Gastroesophageal sphincter (tissue), 4 donors: ENCODE measurements around the gene FRMPD2. TPM values are rescaled to one million over a fixed set of nuclear protein-coding genes. Genes with fewer than 3 reads are reported as not detected.
"Not testable (repeated sequence)": the region's sequence is repeated elsewhere in the genome, so short reads cannot be mapped to it uniquely, and the experiment has no call there.

Source experiments
- ATAC-seq: fragments of 150-250 bp; one replicate; pipeline ENCODE4 v1.9.1; 2016; ENCODE audit warnings: mild to moderate bottlenecking, moderate library complexity
- H3K27ac ChIP-seq, 4 donors: fragments of 200-600 bp; sonication (generic) in 3 of 4; 1 replicate in 3 of 4; 2 replicates in 1 of 4; pipeline ENCODE4 v1.5.1; 2016 to 2019
- H3K27me3 ChIP-seq: fragments of 200-600 bp; sonication (generic); one replicate; pipeline ENCODE4 v1.5.1; 2019
- H3K36me3 ChIP-seq, 2 donors: fragments of 200-600 bp; sonication (generic); one replicate each; pipeline ENCODE4 v1.5.1; 2019; ENCODE audit warnings: control low read depth in 1 of 2
- H3K4me1 ChIP-seq, 3 donors: fragments of 200-600 bp; sonication (generic); 1 replicate in 2 of 3; 2 replicates in 1 of 3; pipeline ENCODE4 v1.5.1; 2016 to 2019; ENCODE audit warnings: control low read depth in 2 of 3
- H3K4me3 ChIP-seq, 2 donors: fragments of 200-600 bp; sonication (generic); one replicate each; pipeline ENCODE4 v1.5.1; 2019; ENCODE audit warnings: mild to moderate bottlenecking in 1 of 2, moderate library complexity in 1 of 2
- H3K9me3 ChIP-seq, 3 donors: fragments of 200-600 bp; sonication (generic); one replicate each; pipeline ENCODE4 v1.5.1; 2017 to 2019; ENCODE audit warnings: control low read depth in 2 of 3
- CTCF ChIP-seq, 4 experiments: fragments of 200-600 bp in 2 of 4; fragments of 450-650 bp in 2 of 4; sonication (generic) in 1 of 4; IDR thresholded peaks; one replicate each; pipeline ENCODE4 v1.5.1; 2017 to 2019; ENCODE audit warnings: antibody characterized with exemption in 4 of 4, mild to moderate bottlenecking in 2 of 4, moderate library complexity in 2 of 4
- EP300 ChIP-seq: sonication (generic); formaldehyde crosslinking; IDR thresholded peaks from one replicate; pipeline ENCODE4 v1.6.1; 2017; ENCODE audit warnings: antibody characterized with exemption, mild to moderate bottlenecking
- POLR2A ChIP-seq, 2 donors: fragments of 450-650 bp; IDR thresholded peaks; one replicate each; pipeline ENCODE4 v1.6.1; 2017; ENCODE audit warnings: antibody characterized with exemption in 2 of 2, mild to moderate bottlenecking in 2 of 2, moderate library complexity in 1 of 2
- POLR2AphosphoS5 ChIP-seq: sonication (generic); formaldehyde crosslinking; IDR thresholded peaks from one replicate; pipeline ENCODE4 v1.6.1; 2017; ENCODE audit warnings: antibody characterized with exemption
- WGBS, 2 donors: methylation state at CpG; one replicate each; pipeline ENCODE4 v1.1.5; 2018; ENCODE audit warnings: low coverage in 1 of 2; 5-methylcytosine and 5-hydroxymethylcytosine counted together
- total RNA-seq, 4 donors: library from RNA; depleted of rRNA; stranded (reverse); fragments of >200 nt; gene quantifications; one replicate each; pipeline ENCODE4 v1.1.0, GENCODE V29; 2016

FRMPD2 gene
- total RNA-seq, 4 donors from 2014 or later: 0.19 TPM; not detected in 3

- 60 to 75% methylated on average over 1 to 5 of the region's 7 CpGs for WGBS, 2 donors
- no peak for ATAC-seq
- no peaks in the 10 kb centered on the region for H3K9me3 ChIP-seq
- no peaks in the 10 kb centered on the region for H3K4me1 ChIP-seq
- no peaks in the 10 kb centered on the region for H3K36me3 ChIP-seq
- TF ChIP-seq CTCF (IDR thresholded peaks at IDR 0.05): no peak
- TF ChIP-seq EP300: no peak
- TF ChIP-seq POLR2A (IDR thresholded peaks at IDR 0.05): no peak
- no peak for TF ChIP-seq POLR2AphosphoS5
- H3K4me3 ChIP-seq: no peak overlapping the region
- H3K27me3 ChIP-seq: peaks cover 5% of the 10 kb centered on the region
- no peak overlapping the region for H3K27ac ChIP-seq
Observed at GRCh38 chr10:48187126-48187525, 87.4 kb downstream of the FRMPD2 start.

- not testable (repeated sequence) for H3K9me3 ChIP-seq, H3K27me3 ChIP-seq, H3K36me3 ChIP-seq, H3K27ac ChIP-seq, H3K4me1 ChIP-seq, H3K4me3 ChIP-seq, ATAC-seq
- WGBS, 2 donors: 76 to 91% methylated on average over 7 to 9 of the region's 9 CpGs
Observed at GRCh38 chr10:48186264-48186804, 88.2 kb downstream of the FRMPD2 start.

GRCh38 chr10:48184224-48184623 lies 90.3 kb downstream of the FRMPD2 start:
- WGBS, 2 donors: 58% methylated on average over 2 to 4 of the region's 4 CpGs
- ATAC-seq: no peak
- H3K36me3 ChIP-seq: no peaks in the 10 kb centered on the region
- peaks cover 5% of the 10 kb centered on the region for H3K27me3 ChIP-seq
- H3K9me3 ChIP-seq: no peaks in the 10 kb centered on the region
- H3K4me3 ChIP-seq: no peak overlapping the region
- TF ChIP-seq EP300: no peak
- no peak for TF ChIP-seq CTCF (IDR thresholded peaks at IDR 0.05)
- TF ChIP-seq POLR2A (IDR thresholded peaks at IDR 0.05): no peak
- TF ChIP-seq POLR2AphosphoS5: no peak
- H3K27ac ChIP-seq: no peak overlapping the region
- no peaks in the 10 kb centered on the region for H3K4me1 ChIP-seq

GRCh38 chr10:48172715-48173114 lies 101.8 kb downstream of the FRMPD2 start:
- H3K27me3 ChIP-seq, H3K4me1 ChIP-seq, H3K27ac ChIP-seq, ATAC-seq, H3K36me3 ChIP-seq, H3K9me3 ChIP-seq, H3K4me3 ChIP-seq: not testable (repeated sequence)
- whole genome bisulfite sequencing, 2 donors: 50% methylated on average over 1 of the region's 5 CpGs; no CpG with 5 or more reads in 1 of the 2 donors

DNA sequence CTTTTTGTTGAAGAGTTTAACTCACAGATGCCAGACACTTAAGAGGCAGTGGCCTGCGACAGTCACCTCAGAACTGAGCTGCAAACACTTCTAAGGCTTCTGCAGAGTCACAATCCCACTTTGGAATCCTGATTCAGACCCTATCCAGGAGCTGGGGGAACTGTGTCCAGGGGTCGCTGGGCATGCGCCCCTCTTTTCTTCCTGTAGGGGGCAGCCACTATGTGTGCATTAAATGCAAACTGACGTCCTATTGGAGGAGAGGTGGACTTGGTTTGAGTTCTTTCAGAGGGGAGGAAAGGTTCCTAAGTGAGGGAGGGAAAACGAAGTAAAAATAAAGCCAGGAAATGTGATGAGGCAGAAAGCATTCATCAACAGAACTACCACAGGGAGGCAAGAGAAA lies 113.8 kb downstream of the FRMPD2 start:
- no CpG with 5 or more reads among the region's 5 CpGs for WGBS, 2 donors
- not testable (repeated sequence) for H3K9me3 ChIP-seq, ATAC-seq, H3K36me3 ChIP-seq, H3K27ac ChIP-seq, H3K27me3 ChIP-seq, H3K4me3 ChIP-seq, H3K4me1 ChIP-seq

DNA sequence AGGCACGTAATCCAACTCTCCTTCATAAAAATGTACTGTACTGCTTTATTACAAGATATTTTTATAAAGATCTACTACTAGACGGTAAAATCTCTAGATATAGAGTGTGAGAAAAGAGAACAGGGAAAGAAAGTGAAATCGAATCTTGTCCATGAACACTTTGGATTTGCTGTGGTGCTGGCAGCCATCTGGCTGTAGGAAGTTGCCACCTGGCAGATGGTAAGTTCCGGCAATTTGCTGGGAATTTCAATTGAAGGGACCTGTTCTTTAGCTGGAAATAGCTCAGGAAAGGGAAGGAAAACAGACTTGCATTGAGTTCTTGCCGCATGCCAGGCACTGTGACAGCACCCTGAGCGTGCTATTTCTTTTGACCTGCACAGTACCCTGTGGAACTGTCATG lies 114.3 kb downstream of the FRMPD2 start:
- H3K4me3 ChIP-seq, H3K27me3 ChIP-seq, ATAC-seq, H3K27ac ChIP-seq, H3K4me1 ChIP-seq, H3K9me3 ChIP-seq, H3K36me3 ChIP-seq: not testable (repeated sequence)
- WGBS, 2 donors: 83% methylated on average over 1 of the region's 6 CpGs; no CpG with 5 or more reads in 1 of the 2 donors

DNA sequence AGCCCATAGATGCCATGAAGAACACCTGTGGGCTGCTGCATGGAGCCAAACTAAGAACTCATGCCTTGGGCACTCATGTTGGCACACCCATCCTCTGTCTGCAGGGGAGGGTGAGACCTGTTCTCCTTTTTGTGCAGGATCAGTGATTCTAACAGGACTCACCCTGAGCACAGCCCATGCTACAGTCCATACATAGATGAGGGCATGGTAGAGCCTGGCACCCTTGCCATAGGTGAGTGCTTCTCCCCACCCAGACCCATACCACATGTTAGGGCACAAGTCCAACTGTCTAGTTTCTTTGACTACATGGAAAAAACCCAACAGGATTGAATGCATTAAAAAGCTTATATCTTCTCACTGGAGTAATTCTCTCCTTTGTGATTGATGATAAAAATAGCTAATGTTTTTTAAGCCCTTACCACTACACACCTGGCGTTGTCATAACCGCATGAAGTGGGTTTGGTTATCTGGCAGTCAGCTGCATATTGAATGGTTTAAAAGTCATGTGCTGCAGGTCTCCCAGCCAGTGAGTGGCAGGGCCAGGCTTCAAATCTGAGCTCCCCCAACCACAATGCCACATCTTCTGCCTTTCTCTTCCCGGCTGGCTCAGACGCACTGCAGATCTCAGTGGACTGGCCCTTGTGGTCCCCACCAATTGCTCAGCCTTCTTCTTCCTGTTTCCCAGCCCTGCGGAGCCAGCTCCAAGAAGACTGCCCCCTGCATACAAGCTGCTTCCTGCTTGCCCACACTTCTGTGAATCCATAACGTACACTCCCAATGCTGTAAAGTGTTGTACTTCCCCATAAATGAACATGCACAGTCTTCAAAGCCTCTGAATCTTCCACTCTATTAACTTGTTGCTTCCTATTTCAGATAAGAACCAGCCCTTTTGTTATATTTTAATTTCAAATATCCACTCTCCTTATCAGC lies 120.0 kb downstream of the FRMPD2 start:
- not testable (repeated sequence) for H3K27me3 ChIP-seq, ATAC-seq, H3K4me1 ChIP-seq, H3K36me3 ChIP-seq, H3K4me3 ChIP-seq, H3K27ac ChIP-seq, H3K9me3 ChIP-seq
- 60% methylated on average over 1 of the region's 6 CpGs; no CpG with 5 or more reads in 1 of the 2 donors for WGBS, 2 donors

DNA sequence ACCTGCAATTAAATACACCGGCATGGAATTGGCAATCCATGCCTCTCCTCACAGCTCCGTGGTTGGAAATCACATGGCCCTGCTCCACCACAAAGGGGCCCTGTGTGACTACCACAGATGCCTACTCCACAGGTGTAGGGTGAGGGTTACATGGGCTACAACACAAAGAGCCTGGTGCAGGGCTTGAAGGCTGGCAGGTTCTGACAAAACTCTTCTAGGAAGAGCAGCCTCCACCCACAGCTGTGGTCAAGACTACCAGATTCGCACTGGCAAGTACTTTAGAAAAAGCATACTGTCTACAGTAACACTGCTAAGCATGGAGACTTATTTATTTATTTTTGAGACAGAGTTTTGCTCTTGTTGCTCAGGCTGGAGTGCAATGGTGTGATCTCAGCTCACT lies 126.9 kb downstream of the FRMPD2 start:
- not testable (repeated sequence) for H3K27me3 ChIP-seq, H3K4me3 ChIP-seq, H3K27ac ChIP-seq, H3K36me3 ChIP-seq, H3K9me3 ChIP-seq, ATAC-seq, H3K4me1 ChIP-seq
- no CpG with 5 or more reads among the region's 3 CpGs for WGBS, 2 donors

DNA sequence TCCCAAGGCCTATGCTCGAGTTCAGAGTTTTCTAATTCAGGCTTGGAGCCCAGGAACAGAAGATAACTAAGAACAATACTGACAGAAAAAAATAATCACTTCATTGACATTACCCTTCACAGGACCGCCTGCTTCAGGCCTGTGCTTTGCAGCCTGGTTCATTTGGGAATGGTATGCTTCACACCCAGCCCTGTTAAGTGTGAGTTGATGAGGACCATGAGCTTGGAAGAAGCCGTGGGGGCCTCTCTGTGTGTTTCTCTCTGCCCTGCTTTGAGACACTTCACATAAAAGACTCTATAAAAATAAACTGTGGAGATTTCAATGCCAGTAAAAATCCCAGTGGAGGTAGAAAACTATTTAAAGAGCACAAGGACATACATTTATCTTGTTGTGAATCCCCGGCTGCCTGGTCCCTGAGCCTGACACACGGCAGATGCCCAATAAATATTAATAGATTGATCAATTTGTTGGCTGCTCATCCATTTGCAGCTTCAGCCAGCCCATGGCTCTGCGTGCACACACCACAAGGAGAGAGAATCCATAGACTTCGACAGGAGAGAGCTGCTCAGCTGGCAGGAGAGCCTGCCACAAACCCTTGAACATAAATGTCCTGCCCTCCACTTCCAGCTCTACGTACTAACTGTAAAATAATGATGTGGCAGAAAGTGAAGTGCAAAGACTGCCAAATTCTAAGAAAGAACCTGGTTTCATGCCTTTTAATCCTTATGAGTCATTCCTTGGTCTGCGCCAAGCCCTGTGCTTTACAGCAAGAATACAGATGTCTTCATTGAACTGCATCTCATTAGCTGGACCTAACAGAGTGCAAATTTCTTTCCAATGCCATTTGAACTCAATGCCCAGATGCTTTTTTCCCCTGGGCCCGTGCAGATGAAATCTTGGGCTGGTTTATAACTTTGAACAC lies 130.5 kb downstream of the FRMPD2 start:
- H3K4me3 ChIP-seq, H3K9me3 ChIP-seq, H3K36me3 ChIP-seq, H3K4me1 ChIP-seq, H3K27ac ChIP-seq, ATAC-seq, H3K27me3 ChIP-seq: not testable (repeated sequence)
- no CpG with 5 or more reads among the region's 10 CpGs for WGBS, 2 donors

DNA sequence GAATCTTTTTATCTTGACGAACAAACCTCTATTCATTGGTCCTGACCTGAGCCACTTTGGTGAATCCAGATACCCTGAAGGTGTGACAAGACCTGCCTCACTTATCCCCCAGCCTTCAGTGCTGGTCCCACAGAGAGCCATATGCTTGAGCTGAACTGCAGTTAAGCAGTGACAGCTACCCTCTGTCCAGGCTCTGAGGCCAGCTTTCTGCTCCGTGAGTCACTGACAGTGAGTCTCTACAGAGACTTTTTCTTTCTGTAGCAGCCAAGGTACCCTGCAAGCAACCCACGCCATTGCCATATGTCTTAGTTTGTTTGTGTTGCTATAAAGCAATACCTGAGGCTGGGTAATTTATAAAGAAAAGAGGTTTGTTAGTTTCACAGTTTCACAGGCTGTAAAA lies 133.5 kb downstream of the FRMPD2 start:
- not testable (repeated sequence) for H3K27ac ChIP-seq, H3K9me3 ChIP-seq, ATAC-seq, H3K27me3 ChIP-seq, H3K4me3 ChIP-seq, H3K4me1 ChIP-seq, H3K36me3 ChIP-seq
- WGBS, 2 donors: no CpG with 5 or more reads among the region's 3 CpGs
